GM12878 (cell line): ENCODE results near the gene SLC22A6. TPM values are rescaled to one million over a fixed set of nuclear protein-coding genes. Genes with fewer than 3 reads are reported as not detected.

ENCODE experiments used
- ATAC-seq: fragments of 200-7000 bp; cut with Tn5 transposase; 3 replicates; pipeline ENCODE4 v1.9.1; 2020; ENCODE audit warnings: mild to moderate bottlenecking, moderate library complexity
- BruUV-seq: library from RNA; stranded (reverse); fragments of 400-500 nt; replicated peaks from 2 replicates; lab custom pipeline; 2021; lab: Mats Ljungman, UMichigan
- CTCF ChIA-PET: fragments of 300-600 bp; sonication (Branson Sonifier 250); formaldehyde crosslinking; extraction: SDS; loops from one replicate; lab custom pipeline; 2021; ENCODE audit warnings: inconsistent platforms; lab: Yijun Ruan, JAX
- POLR2A ChIA-PET: fragments of 350-600 bp; formaldehyde crosslinking; extraction: SDS; loops from one replicate; lab custom pipeline; 2021; ENCODE audit warnings: inconsistent platforms; lab: Charles Lee
- RAD21 ChIA-PET: fragments of 300-600 bp; sonication (Branson Sonifier 250); formaldehyde crosslinking; loops from one replicate; lab custom pipeline; 2023; ENCODE audit warnings: antibody characterized with exemption; ENCODE audit not compliant: unreplicated experiment; lab: Charles Lee
- SMC1A ChIA-PET: fragments of 300-600 bp; sonication (Branson Sonifier 250); formaldehyde crosslinking; loops from one replicate; lab custom pipeline; 2023; ENCODE audit not compliant: unreplicated experiment, uncharacterized antibody; lab: Charles Lee
- DNase-seq: peaks from one replicate; pipeline ENCODE4 v3.0.0-alpha.2; 2011; ENCODE audit warnings: low read depth, low spot score
- FAIRE-seq: peaks from 3 replicates; lab custom pipeline; 2011; peaks lifted over from hg19 to GRCh38; lab: Jason Lieb, UNC
- H2AFZ ChIP-seq: 2 replicates; pipeline ENCODE4 v1.6.0; 2011; ENCODE audit warnings: low read depth, low read length, control low read depth; ENCODE audit not compliant: control insufficient read depth
- H3K27ac ChIP-seq: 2 replicates; pipeline ENCODE4 v1.5.1; 2011; ENCODE audit warnings: control low read depth; ENCODE audit not compliant: control insufficient read depth, insufficient read depth
- H3K27me3 ChIP-seq, 2 experiments: replicated peaks in 1 of 2; 2 replicates each; pipeline versions ENCODE4 v1.6.0 to v1.6.1; 2011; ENCODE audit warnings: low read length in 1 of 2; ENCODE audit not compliant: control insufficient read depth in 2 of 2, insufficient read depth in 2 of 2
- H3K36me3 ChIP-seq, 2 experiments: 2 replicates each; pipeline ENCODE4 v1.5.1; 2011; ENCODE audit warnings: low read length in 1 of 2; ENCODE audit not compliant: control insufficient read depth in 2 of 2, insufficient read depth in 2 of 2
- H3K4me1 ChIP-seq: 2 replicates; pipeline ENCODE4 v1.6.1; 2011; ENCODE audit warnings: mild to moderate bottlenecking, low read length, moderate library complexity, mixed read lengths; ENCODE audit not compliant: control insufficient read depth, insufficient read depth
- H3K4me2 ChIP-seq: 2 replicates; pipeline ENCODE4 v1.6.0; 2011; ENCODE audit warnings: control low read depth; ENCODE audit not compliant: control insufficient read depth, insufficient read depth
- H3K4me3 ChIP-seq: fragments of 200-600 bp; sonication (generic); 2 replicates; pipeline ENCODE4 v1.5.1; 2016
- H3K79me2 ChIP-seq: 2 replicates; pipeline ENCODE4 v1.6.0; 2011; ENCODE audit warnings: low read length; ENCODE audit not compliant: control insufficient read depth, insufficient read depth
- H3K9ac ChIP-seq: 2 replicates; pipeline ENCODE4 v1.8.0; 2011; ENCODE audit warnings: low read length, control low read depth, mixed read lengths; ENCODE audit not compliant: control insufficient read depth, insufficient read depth
- H3K9me3 ChIP-seq: replicated peaks from 3 replicates; pipeline ENCODE4 v1.5.1; 2011; ENCODE audit warnings: mild to moderate bottlenecking, low read length; ENCODE audit not compliant: control insufficient read depth, insufficient read depth
- H4K20me1 ChIP-seq: 2 replicates; pipeline ENCODE4 v1.6.0; 2011; ENCODE audit not compliant: control insufficient read depth, insufficient read depth
- BHLHE40 ChIP-seq, 2 experiments: fragments of 450-650 bp in 1 of 2; IDR thresholded peaks; 2 replicates each; pipeline ENCODE4 v1.6.1; 2011 to 2017; ENCODE audit warnings: low read depth in 2 of 2, borderline replicate concordance in 1 of 2, improper control_type of control experiment in 1 of 2, low read length in 1 of 2, mild to moderate bottlenecking in 1 of 2
- DPF2 ChIP-seq: fragments of 450-650 bp; IDR thresholded peaks from 2 replicates; pipeline ENCODE4 v1.6.1; 2017; ENCODE audit warnings: mild to moderate bottlenecking
- EED ChIP-seq: sonication (generic); IDR thresholded peaks from 2 replicates; pipeline ENCODE4 v1.6.1; 2016; ENCODE audit warnings: antibody characterized with exemption, low read depth
- FOXM1 ChIP-seq: IDR thresholded peaks from 2 replicates; pipeline ENCODE4 v1.6.1; 2012; ENCODE audit warnings: low read depth, mild to moderate bottlenecking, inconsistent platforms, low read length, moderate library complexity
- HDGF ChIP-seq: fragments of 450-650 bp; IDR thresholded peaks from 2 replicates; pipeline ENCODE4 v1.6.1; 2016; ENCODE audit warnings: antibody characterized with exemption
- IKZF1 ChIP-seq: fragments of 450-650 bp; conservative IDR thresholded peaks from 2 replicates; pipeline ENCODE4 v1.6.1; 2017; ENCODE audit warnings: antibody characterized with exemption, mild to moderate bottlenecking
- JUNB ChIP-seq: IDR thresholded peaks from 2 replicates; pipeline ENCODE4 v1.6.1; 2016; ENCODE audit warnings: antibody characterized with exemption, mild to moderate bottlenecking
- NFIC ChIP-seq: IDR thresholded peaks from 2 replicates; pipeline ENCODE4 v1.6.1; 2012; ENCODE audit warnings: low read depth, mild to moderate bottlenecking, inconsistent platforms, low read length, moderate library complexity
- NRF1 ChIP-seq: conservative IDR thresholded peaks from 2 replicates; pipeline ENCODE4 v1.6.1; 2011; ENCODE audit warnings: mild to moderate bottlenecking, low read depth, low read length, improper control_type of control experiment
- PAX8 ChIP-seq: fragments of 450-650 bp; IDR thresholded peaks from 2 replicates; pipeline ENCODE4 v1.6.1; 2017; ENCODE audit warnings: mild to moderate bottlenecking, moderate library complexity
- RELA ChIP-seq: fragments of 450-650 bp; IDR thresholded peaks from 2 replicates; pipeline ENCODE4 v1.8.0; 2014; ENCODE audit warnings: borderline replicate concordance; ENCODE audit not compliant: partially characterized antibody
- SUPT20H ChIP-seq: IDR thresholded peaks from 2 replicates; pipeline ENCODE4 v1.6.1; 2011; ENCODE audit warnings: low read depth, mild to moderate bottlenecking, low read length, moderate library complexity, borderline replicate concordance; ENCODE audit not compliant: control insufficient read depth
- ZSCAN29 ChIP-seq: fragments of 450-650 bp; IDR thresholded peaks from 2 replicates; pipeline ENCODE4 v1.6.1; 2017; ENCODE audit warnings: mild to moderate bottlenecking, moderate library complexity
- WGBS: methylation state at CpG from one replicate; pipeline ENCODE4 v1.1.6; 2016; ENCODE audit warnings: low lambda C conversion rate; ENCODE audit not compliant: insufficient replicate concordance, insufficient coverage; ENCODE audit errors: missing lambda C conversion rate; 5-methylcytosine and 5-hydroxymethylcytosine counted together
- in situ Hi-C: fragments of 300-500 bp; cut with MboI; formaldehyde crosslinking; loops from 9 replicates; pipeline ENCODE4 v1.14.3; 2018; ENCODE audit warnings: mixed read lengths
- intact Hi-C: fragments of 100-400 bp; cut with micrococcal nuclease; formaldehyde crosslinking; loops from one replicate; pipeline ENCODE4 v1.14.2; 2022; ENCODE audit not compliant: unreplicated experiment
- polyA plus RNA-seq, 11 experiments: library from polyadenylated mRNA; depleted of rRNA in 4 of 11; unstranded in 6 of 11; stranded (reverse) in 5 of 11; fragments of >200 nt; fragmentation: Nextera tagmentation in 4 of 11; fragmentation: Illumina TruSeq in 1 of 11; extraction: Ambion mirVana in 4 of 11; extraction: Trizol in 1 of 11; gene quantifications; 1 replicate in 1 of 11; 2 replicates in 10 of 11; pipeline versions ENCODE4 v1.2.1 to v1.2.3, GENCODE V29; 2011 to 2016; ENCODE audit warnings: inconsistent platforms in 2 of 11, missing spikeins in 2 of 11, low read depth in 1 of 11
- total RNA-seq, 4 experiments: library from RNA; depleted of rRNA in 3 of 4; stranded (reverse); fragments of >200 nt in 3 of 4; fragmentation: Illumina TruSeq in 1 of 4; extraction: Trizol in 1 of 4; gene quantifications; 2 replicates each; pipeline versions ENCODE4 v1.2.1 to v1.2.3, GENCODE V29; 2013 to 2021
- TF ChIP-seq, protein P1 (sequence below): fragments of 150-350 bp; IDR thresholded peaks from 2 replicates; pipeline ENCODE4 v1.6.1; 2016; ENCODE audit warnings: low read depth, low read length
- TF ChIP-seq, protein P2 (sequence below): fragments of 450-650 bp; IDR thresholded peaks from 2 replicates; pipeline ENCODE4 v1.6.1; 2017; ENCODE audit warnings: mild to moderate bottlenecking, low read depth, inconsistent platforms; ENCODE audit not compliant: poor library complexity, severe bottlenecking
- TF ChIP-seq, protein P3 (sequence below): fragments of 450-650 bp; IDR thresholded peaks from 2 replicates; pipeline ENCODE4 v1.6.1; 2017; ENCODE audit warnings: antibody characterized with exemption, mild to moderate bottlenecking, moderate library complexity

SLC22A6 gene
- total and polyA plus RNA-seq, 10 of the 15 experiments (the other 5 are each of a cell fraction or from before 2014, with no cell fraction given): not detected

DNA sequence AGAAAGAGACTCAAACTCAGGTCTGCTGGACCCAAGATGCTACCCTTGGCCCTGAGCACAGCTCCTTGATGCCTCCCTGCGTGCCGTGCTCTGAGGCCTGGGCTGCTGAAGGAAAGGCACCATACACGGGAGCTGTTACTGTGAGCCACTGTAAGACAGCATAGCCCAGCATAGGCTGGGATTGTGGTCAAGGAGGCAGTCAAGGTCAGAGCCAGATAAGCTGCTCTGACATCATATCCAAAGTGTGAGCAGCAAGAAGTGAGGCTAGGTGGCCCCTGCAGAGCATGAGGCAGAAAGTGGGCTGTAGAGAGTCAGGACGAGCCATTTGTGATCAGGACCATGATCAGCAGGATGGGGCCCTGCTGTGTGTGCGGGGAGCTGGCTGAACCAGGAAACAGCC is 23.2 kb upstream of the SLC22A6 start (continued):
- TF ChIP-seq NRF1: no peak
- no peak for TF ChIP-seq ZSCAN29
- TF ChIP-seq DPF2: no peak

DNA sequence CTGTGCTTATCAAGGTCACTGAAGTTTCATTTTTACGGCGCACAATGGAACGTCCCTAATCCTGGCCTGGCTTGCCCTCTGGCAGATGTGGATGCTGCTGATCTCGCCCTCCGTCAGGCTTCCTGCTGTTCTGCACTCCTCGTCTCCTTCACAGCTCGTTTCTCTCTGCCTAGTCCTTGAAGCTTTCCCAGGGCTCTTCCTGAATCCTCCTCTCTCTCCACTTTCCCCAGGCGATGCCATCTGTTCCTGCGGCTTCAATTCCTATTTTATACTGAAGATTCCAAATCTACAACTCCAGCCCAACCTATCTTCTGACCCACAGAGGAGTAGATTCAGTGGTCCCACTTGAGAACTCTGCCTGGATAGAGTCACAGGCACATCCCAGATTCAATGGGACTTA is 16.7 kb upstream of the SLC22A6 start:
- in situ Hi-C loops (no loop called here), intact Hi-C loops (no loop called here)
- H3K4me1 ChIP-seq: no peaks in the 10 kb centered on the region
- no peaks in the 10 kb centered on the region for H3K36me3 ChIP-seq
- H3K27ac ChIP-seq: no peak overlapping the region
- WGBS: 37% methylated on average over 9 of the region's 9 CpGs
- ChIA-PET SMC1A (no interaction called here), CTCF (no interaction called here), POLR2A (no interaction called here), RAD21 (no interaction called here)
- no peaks in the 10 kb centered on the region for H4K20me1 ChIP-seq
- no peaks in the 10 kb centered on the region for H3K79me2 ChIP-seq
- no peak overlapping the region for H2AFZ ChIP-seq
- no peak overlapping the region for H3K9ac ChIP-seq
- H3K4me3 ChIP-seq: no peak overlapping the region
- ATAC-seq (no peak), FAIRE-seq (no peak), DNase-seq (no peak)
- no TSS peak for BruUV-seq
- H3K9me3 ChIP-seq: no peaks in the 10 kb centered on the region
- peaks cover 0 to 3% of the 10 kb centered on the region in 2 experiments; a peak in 1 of 4 replicates for H3K27me3 ChIP-seq
- no peak overlapping the region for H3K4me2 ChIP-seq
- TF ChIP-seq RELA (no peak), HDGF (no peak), PAX8 (no peak), IKZF1 (no peak), EED (no peak), NFIC (no peak), BHLHE40 (IDR thresholded peaks at IDR 0.05; ENCODE audit: borderline replicate concordance in 1 of 2, low read depth in 2 of 2, low read length in 1 of 2) (no peak), JUNB (no peak), SUPT20H (no peak), FOXM1 (no peak)
- TF ChIP-seq, protein P1, sequence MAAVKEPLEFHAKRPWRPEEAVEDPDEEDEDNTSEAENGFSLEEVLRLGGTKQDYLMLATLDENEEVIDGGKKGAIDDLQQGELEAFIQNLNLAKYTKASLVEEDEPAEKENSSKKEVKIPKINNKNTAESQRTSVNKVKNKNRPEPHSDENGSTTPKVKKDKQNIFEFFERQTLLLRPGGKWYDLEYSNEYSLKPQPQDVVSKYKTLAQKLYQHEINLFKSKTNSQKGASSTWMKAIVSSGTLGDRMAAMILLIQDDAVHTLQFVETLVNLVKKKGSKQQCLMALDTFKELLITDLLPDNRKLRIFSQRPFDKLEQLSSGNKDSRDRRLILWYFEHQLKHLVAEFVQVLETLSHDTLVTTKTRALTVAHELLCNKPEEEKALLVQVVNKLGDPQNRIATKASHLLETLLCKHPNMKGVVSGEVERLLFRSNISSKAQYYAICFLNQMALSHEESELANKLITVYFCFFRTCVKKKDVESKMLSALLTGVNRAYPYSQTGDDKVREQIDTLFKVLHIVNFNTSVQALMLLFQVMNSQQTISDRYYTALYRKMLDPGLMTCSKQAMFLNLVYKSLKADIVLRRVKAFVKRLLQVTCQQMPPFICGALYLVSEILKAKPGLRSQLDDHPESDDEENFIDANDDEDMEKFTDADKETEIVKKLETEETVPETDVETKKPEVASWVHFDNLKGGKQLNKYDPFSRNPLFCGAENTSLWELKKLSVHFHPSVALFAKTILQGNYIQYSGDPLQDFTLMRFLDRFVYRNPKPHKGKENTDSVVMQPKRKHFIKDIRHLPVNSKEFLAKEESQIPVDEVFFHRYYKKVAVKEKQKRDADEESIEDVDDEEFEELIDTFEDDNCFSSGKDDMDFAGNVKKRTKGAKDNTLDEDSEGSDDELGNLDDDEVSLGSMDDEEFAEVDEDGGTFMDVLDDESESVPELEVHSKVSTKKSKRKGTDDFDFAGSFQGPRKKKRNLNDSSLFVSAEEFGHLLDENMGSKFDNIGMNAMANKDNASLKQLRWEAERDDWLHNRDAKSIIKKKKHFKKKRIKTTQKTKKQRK: no peak
- TF ChIP-seq, protein P2, sequence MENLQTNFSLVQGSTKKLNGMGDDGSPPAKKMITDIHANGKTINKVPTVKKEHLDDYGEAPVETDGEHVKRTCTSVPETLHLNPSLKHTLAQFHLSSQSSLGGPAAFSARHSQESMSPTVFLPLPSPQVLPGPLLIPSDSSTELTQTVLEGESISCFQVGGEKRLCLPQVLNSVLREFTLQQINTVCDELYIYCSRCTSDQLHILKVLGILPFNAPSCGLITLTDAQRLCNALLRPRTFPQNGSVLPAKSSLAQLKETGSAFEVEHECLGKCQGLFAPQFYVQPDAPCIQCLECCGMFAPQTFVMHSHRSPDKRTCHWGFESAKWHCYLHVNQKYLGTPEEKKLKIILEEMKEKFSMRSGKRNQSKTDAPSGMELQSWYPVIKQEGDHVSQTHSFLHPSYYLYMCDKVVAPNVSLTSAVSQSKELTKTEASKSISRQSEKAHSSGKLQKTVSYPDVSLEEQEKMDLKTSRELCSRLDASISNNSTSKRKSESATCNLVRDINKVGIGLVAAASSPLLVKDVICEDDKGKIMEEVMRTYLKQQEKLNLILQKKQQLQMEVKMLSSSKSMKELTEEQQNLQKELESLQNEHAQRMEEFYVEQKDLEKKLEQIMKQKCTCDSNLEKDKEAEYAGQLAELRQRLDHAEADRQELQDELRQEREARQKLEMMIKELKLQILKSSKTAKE: no peak
- TF ChIP-seq, protein P3, sequence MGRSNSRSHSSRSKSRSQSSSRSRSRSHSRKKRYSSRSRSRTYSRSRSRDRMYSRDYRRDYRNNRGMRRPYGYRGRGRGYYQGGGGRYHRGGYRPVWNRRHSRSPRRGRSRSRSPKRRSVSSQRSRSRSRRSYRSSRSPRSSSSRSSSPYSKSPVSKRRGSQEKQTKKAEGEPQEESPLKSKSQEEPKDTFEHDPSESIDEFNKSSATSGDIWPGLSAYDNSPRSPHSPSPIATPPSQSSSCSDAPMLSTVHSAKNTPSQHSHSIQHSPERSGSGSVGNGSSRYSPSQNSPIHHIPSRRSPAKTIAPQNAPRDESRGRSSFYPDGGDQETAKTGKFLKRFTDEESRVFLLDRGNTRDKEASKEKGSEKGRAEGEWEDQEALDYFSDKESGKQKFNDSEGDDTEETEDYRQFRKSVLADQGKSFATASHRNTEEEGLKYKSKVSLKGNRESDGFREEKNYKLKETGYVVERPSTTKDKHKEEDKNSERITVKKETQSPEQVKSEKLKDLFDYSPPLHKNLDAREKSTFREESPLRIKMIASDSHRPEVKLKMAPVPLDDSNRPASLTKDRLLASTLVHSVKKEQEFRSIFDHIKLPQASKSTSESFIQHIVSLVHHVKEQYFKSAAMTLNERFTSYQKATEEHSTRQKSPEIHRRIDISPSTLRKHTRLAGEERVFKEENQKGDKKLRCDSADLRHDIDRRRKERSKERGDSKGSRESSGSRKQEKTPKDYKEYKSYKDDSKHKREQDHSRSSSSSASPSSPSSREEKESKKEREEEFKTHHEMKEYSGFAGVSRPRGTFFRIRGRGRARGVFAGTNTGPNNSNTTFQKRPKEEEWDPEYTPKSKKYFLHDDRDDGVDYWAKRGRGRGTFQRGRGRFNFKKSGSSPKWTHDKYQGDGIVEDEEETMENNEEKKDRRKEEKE: no peak
